ENCODE data around the gene CORO7.

- TF ChIP-seq CTCF (IDR thresholded peaks at IDR 0.05; ENCODE audit: low read depth, low read length) (no peak), EZH2phosphoT487 (IDR thresholded peaks at IDR 0.05; ENCODE audit: low read depth) (no peak)
Measured at GRCh38 chr16:4443986-4444385, 27.6 kb upstream of the CORO7 start.

Measured in OCI-LY3 (cell line).